ENCODE measurements around the gene ENPP6.

DNA sequence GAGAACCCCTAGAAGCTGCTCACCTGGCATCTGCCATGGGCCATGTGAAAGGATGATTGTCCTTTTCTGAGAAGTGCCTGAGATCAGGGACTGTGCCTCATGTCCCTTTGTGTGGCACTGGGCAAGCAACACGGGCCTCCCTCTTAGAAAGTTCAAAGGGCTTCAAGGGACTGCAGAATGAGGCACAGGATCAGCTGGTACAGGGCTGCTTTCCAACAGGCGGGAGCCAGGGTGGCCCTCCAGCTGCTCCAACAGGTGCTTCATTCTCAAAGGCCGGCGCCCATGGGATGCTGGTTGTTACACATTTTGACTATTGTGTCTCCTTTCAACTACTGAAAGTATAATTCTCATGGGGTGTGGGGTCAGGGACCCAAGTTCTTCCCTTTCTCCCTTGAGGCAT is 114.7 kb downstream of the ENPP6 start:
- no peak for TF ChIP-seq CTCF (conservative IDR thresholded peaks at IDR 0.05; ENCODE audit: low read depth in 2 of 2)
- TF ChIP-seq POLR2AphosphoS5 (IDR thresholded peaks at IDR 0.05; ENCODE audit: low read depth) = no peak
- TF ChIP-seq EZH2 (IDR thresholded peaks at IDR 0.05; ENCODE audit: low read depth, unreplicated experiment) = no peak
- no peak for TF ChIP-seq ETS1 (IDR thresholded peaks at IDR 0.05)
- no peak for TF ChIP-seq ZNF114 (CRISPR knock-in tag; IDR thresholded peaks at IDR 0.05)
- TF ChIP-seq NANOG (IDR thresholded peaks at IDR 0.05; ENCODE audit: borderline replicate concordance) = no peak
- TF ChIP-seq EZH2phosphoT487 (IDR thresholded peaks at IDR 0.05; ENCODE audit: unreplicated experiment) = no peak
- TF ChIP-seq, protein P1, sequence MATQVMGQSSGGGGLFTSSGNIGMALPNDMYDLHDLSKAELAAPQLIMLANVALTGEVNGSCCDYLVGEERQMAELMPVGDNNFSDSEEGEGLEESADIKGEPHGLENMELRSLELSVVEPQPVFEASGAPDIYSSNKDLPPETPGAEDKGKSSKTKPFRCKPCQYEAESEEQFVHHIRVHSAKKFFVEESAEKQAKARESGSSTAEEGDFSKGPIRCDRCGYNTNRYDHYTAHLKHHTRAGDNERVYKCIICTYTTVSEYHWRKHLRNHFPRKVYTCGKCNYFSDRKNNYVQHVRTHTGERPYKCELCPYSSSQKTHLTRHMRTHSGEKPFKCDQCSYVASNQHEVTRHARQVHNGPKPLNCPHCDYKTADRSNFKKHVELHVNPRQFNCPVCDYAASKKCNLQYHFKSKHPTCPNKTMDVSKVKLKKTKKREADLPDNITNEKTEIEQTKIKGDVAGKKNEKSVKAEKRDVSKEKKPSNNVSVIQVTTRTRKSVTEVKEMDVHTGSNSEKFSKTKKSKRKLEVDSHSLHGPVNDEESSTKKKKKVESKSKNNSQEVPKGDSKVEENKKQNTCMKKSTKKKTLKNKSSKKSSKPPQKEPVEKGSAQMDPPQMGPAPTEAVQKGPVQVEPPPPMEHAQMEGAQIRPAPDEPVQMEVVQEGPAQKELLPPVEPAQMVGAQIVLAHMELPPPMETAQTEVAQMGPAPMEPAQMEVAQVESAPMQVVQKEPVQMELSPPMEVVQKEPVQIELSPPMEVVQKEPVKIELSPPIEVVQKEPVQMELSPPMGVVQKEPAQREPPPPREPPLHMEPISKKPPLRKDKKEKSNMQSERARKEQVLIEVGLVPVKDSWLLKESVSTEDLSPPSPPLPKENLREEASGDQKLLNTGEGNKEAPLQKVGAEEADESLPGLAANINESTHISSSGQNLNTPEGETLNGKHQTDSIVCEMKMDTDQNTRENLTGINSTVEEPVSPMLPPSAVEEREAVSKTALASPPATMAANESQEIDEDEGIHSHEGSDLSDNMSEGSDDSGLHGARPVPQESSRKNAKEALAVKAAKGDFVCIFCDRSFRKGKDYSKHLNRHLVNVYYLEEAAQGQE (IDR thresholded peaks at IDR 0.05; ENCODE audit: unreplicated experiment) = no peak
- TF ChIP-seq ZNF331 (CRISPR knock-in tag; IDR thresholded peaks at IDR 0.05; ENCODE audit: low read depth) = no peak
- TF ChIP-seq JUNB (IDR thresholded peaks at IDR 0.05; ENCODE audit: unreplicated experiment) = no peak
- no peak for TF ChIP-seq ZNF462 (CRISPR knock-in tag; IDR thresholded peaks at IDR 0.05)
- TF ChIP-seq CREB1 (CRISPR knock-in tag; IDR thresholded peaks at IDR 0.05; ENCODE audit: low read depth) = no peak
- TF ChIP-seq STAT1 (IDR thresholded peaks at IDR 0.05; ENCODE audit: unreplicated experiment) = no peak
